SK-N-MC (cell line): ENCODE results near the gene LMTK2.

ENCODE experiments used
- EZH2 ChIP-seq: fragments of 200-600 bp; sonication (generic); IDR thresholded peaks from one replicate; pipeline ENCODE4 v1.6.1; 2017; ENCODE audit warnings: antibody characterized with exemption
- POLR2AphosphoS5 ChIP-seq: IDR thresholded peaks from 2 replicates; pipeline ENCODE4 v1.6.1; 2012; ENCODE audit warnings: mild to moderate bottlenecking, low read depth, low read length, borderline replicate concordance

DNA sequence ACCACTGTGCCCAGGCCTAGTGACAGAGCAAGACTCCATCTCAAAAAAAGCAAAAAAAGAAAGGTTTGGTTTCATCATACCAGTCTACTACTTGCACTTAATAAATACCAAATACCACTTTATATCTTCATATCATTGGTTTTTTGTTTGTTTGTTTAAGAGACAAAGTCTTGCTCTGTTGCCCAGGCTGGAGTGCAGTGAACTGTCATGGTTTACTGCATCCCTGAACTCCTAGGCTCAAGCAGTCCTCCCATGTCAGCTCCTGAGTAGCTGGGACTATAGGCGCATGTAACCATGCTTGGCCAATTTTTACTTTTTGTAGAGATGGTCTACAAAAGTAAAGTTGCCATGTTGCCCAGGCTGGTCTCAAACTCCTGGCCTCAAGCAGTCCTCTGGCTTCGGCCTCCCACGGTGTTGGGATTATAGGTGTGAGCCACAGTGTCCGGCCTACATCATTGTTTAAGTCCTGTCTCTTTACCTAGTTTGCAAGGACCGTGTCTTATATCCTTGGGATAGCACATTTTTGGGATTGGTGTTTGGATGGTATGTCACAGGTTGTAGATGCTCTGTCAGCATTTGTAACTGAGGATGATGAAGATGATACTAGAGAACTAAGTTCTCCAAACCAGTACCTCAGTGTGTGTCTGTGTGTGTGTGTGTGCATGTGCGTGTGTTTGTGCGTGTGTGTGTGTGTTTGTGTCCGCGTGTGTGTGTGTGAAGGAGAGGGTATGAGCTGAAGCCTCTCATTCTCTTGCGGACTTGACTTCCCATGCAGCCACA is 9.3 kb downstream of the LMTK2 start:
- TF ChIP-seq EZH2 (no peak), POLR2AphosphoS5 (no peak)
